ENCODE measurements around the gene SKI. TPM values are rescaled to one million over a fixed set of nuclear protein-coding genes. Genes with fewer than 3 reads are reported as not detected.

SKI gene
- total RNA-seq, 2 donors from 2014 or later, result 16.5 to 42.7 TPM

- H3K27ac Mint-ChIP-seq, result no peak overlapping the region
- no peaks in the 10 kb centered on the region for H3K9me3 Mint-ChIP-seq
- no peak for DNase-seq (ENCODE audit: low spot score)
- H3K36me3 Mint-ChIP-seq, result peaks cover 10% of the 10 kb centered on the region
- no peaks in the 10 kb centered on the region for H3K27me3 Mint-ChIP-seq
- H3K4me1 Mint-ChIP-seq (ENCODE audit: low read depth in 2 of 2), result peaks cover 0 to 11% of the 10 kb centered on the region in 2 donors
- no peak for ATAC-seq
- no peak overlapping the region for H3K4me3 Mint-ChIP-seq
Measured at GRCh38 chr1:2308844-2309243, 80.7 kb downstream of the SKI start.

- Mint-ChIP-seq H3K27ac (no peak overlapping the region), H3K27me3 (no peaks in the 10 kb centered on the region), H3K36me3 (peaks cover 10% of the 10 kb centered on the region), H3K4me1 (ENCODE audit: low read depth in 2 of 2) (peaks cover 0 to 4% of the 10 kb centered on the region in 2 donors), H3K4me3 (no peak overlapping the region), H3K9me3 (no peaks in the 10 kb centered on the region)
- DNase-seq (ENCODE audit: low spot score), result no peak
- ATAC-seq, result no peak
Measured at GRCh38 chr1:2310332-2311183, 82.4 kb downstream of the SKI start.

DNA sequence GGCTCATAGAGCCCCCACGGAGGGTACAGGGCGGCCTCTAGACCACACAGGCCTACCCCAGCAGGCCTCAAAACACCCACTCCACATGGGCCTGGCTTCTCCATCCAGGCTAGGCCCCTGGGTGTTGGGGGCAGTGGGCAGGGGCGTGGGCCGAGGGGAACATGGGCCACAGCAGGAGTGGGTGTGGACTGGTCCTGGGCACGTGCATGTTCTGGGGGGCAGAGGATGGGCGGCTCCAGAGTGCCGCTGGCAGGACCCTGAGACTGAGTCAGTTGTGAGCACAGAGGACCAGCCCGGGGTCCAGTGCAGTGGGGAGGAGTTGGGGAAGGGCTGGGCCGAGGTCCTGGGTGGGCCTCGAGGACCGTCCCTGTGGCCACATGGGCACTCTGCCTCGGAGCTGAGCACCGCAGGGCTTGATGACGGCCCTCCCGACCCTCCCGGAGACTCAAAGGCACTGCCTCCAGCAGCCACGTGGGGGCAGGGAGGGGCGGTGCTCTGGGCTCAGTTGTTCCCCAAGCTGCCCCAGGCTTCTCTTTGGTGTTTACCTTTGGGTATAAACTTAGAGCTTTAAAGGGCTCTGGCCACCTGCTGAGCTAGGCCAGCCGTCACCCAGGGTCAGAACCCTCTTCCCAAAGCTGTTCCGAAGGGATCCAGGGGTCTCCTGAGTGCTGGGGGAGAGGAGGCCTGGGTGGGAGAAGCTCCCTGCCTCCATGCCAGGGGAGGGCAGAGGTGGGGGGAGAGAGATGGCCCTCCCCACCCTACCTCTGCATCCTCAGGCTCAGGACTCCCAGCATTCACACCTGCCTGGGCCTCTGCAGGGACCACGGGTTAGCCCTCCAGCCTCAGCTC, 83.3 kb downstream of the SKI start:
- ATAC-seq, result peak in 1 of 2 donors; percentile 49
- H3K27me3 Mint-ChIP-seq, result no peaks in the 10 kb centered on the region
- no peaks in the 10 kb centered on the region for H3K9me3 Mint-ChIP-seq
- H3K27ac Mint-ChIP-seq, result no peak overlapping the region
- peaks cover 10% of the 10 kb centered on the region for H3K36me3 Mint-ChIP-seq
- no peak overlapping the region for H3K4me3 Mint-ChIP-seq
- DNase-seq (ENCODE audit: low spot score), result no peak
- peaks cover 0 to 2% of the 10 kb centered on the region in 2 donors for H3K4me1 Mint-ChIP-seq (ENCODE audit: low read depth in 2 of 2)

DNA sequence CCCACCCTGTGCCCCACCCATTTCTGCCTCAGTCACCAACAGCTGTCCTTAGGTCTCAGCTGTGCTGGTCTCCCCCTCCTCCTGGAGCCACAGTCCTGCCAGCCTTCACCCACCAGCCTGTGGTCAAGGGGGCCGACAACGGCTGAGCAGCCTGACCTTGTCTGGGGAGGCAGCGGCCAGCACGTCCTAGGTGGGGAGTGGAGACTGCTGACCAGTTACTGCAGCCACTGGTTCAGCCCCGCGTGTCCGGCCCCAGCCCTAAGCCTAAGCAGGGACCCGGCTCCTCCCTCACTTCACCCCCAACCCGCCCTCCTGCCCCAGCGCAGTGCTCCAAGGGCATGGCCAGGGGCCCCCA, 84.0 kb downstream of the SKI start:
- peaks cover 0 to 4% of the 10 kb centered on the region in 2 donors for H3K4me1 Mint-ChIP-seq (ENCODE audit: low read depth in 2 of 2)
- H3K27ac Mint-ChIP-seq, result no peak overlapping the region
- no peak for ATAC-seq
- peaks cover 10% of the 10 kb centered on the region for H3K36me3 Mint-ChIP-seq
- no peak overlapping the region for H3K4me3 Mint-ChIP-seq
- no peak for DNase-seq (ENCODE audit: low spot score)
- H3K27me3 Mint-ChIP-seq, result no peaks in the 10 kb centered on the region
- H3K9me3 Mint-ChIP-seq, result no peaks in the 10 kb centered on the region

DNA sequence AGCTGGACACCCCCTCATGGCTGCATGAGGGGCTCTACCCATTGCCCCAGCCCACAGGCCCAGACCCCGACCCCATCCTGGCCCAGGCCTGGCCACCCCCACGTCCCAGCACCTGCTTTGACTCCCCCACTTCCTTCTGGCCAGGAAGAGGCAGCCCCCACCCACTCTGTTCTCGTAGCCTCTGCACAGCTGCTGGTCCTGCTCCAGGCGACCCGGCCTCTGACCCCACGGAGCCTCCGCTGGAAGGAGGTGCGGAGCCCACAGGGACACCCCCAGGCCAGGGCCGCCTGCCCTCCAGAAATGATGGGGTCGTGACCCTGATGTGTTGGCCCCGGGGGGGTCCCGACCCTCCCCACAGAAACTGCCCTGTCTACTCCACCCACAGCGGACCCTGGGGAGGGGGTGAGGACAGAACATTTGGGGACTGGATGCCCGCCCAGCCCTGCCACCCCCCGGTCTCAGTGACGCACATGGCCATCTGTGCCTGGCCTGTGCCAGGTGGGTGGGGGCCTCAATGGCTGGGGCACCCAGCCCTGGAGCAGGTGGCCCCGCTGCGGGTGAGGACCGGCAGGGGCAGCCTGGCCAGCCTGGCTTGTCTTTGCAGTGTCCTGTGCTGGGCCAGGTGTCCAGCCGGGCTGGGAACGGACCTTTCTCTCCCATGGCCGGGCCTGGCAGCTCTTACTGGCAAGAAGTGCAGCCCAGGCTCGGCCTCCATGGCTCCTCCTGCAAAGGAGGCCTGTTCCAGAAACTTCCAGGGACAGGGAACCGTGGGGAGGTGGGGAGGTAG, 84.6 kb downstream of the SKI start:
- H3K4me3 Mint-ChIP-seq, result no peak overlapping the region
- H3K36me3 Mint-ChIP-seq, result peaks cover 7% of the 10 kb centered on the region
- H3K27ac Mint-ChIP-seq, result no peak overlapping the region
- DNase-seq (ENCODE audit: low spot score) (no peak), ATAC-seq (no peak)
- no peaks in the 10 kb centered on the region for H3K27me3 Mint-ChIP-seq
- no peaks in the 10 kb centered on the region for H3K9me3 Mint-ChIP-seq
- peaks cover 0 to 5% of the 10 kb centered on the region in 2 donors for H3K4me1 Mint-ChIP-seq (ENCODE audit: low read depth in 2 of 2)

DNA sequence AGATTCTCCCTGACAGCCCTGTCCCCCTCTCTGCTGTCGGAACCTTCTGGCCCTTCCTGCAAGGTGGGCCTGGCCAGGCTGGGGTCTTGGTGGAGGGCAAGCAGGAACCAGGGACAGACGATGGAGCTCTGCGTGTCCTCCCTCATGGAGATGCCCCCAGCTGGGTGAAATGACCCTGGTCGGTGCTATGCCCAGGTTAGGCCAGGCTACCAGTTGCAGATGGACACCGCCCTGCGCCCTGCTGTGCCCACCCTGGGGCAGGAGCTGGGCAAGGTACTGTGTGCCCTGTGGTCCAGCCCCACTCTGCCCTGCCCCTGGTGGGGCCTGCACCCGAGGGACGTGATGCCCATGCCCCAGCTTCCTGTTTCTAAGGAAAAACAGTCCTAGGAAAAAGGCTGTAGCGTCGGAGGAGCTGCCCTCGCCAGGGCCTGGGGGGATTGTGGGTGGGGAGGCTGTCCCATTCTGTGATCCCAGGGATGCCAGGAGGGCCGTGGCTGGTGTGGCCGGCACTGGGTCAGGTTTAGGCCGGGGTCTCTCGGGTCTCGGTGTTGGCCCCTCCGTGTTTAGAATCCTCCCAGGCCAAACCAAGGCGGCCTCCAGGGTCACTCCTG, 85.6 kb downstream of the SKI start:
- Mint-ChIP-seq H3K27ac (no peak overlapping the region), H3K4me1 (ENCODE audit: low read depth in 2 of 2) (peaks cover 0 to 5% of the 10 kb centered on the region in 2 donors), H3K9me3 (no peaks in the 10 kb centered on the region), H3K27me3 (no peaks in the 10 kb centered on the region), H3K4me3 (no peak overlapping the region), H3K36me3 (no peaks in the 10 kb centered on the region)
- DNase-seq (ENCODE audit: low spot score) (no peak), ATAC-seq (no peak)

DNA sequence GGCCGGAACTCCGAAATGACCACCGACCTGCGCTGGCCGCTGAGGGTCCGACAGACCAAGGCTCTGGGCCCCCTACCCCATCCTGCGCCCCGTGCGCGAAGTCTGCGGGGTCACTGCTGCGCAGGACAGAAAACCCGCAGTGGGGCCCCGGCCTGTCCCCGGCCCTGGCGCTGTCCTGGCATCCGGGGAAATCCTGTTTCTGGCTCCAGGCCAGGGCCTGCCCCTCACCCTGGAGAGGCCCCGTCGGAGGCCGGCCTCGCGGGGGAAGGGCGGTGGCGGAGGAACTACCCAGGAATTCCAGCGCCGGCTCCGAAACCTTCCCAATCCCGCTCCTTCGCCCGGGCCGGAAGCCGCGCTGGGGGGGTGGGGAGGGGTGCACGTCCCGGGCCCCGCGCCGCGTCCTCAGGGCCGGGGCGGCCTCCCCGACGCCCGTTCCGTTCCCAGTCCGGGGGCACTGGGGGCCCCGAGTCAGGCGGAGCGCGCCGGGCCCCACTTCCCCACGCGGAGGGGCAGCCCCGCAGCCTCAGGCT, 86.2 kb downstream of the SKI start:
- DNase-seq (ENCODE audit: low spot score) (no peak), ATAC-seq (peak in 1 of 2 donors; percentile 8)
- no peaks in the 10 kb centered on the region for H3K9me3 Mint-ChIP-seq
- H3K27ac Mint-ChIP-seq, result no peak overlapping the region
- no peak overlapping the region for H3K4me3 Mint-ChIP-seq
- no peaks in the 10 kb centered on the region for H3K27me3 Mint-ChIP-seq
- no peaks in the 10 kb centered on the region for H3K36me3 Mint-ChIP-seq
- peaks cover 0 to 5% of the 10 kb centered on the region in 2 donors for H3K4me1 Mint-ChIP-seq (ENCODE audit: low read depth in 2 of 2)

DNA sequence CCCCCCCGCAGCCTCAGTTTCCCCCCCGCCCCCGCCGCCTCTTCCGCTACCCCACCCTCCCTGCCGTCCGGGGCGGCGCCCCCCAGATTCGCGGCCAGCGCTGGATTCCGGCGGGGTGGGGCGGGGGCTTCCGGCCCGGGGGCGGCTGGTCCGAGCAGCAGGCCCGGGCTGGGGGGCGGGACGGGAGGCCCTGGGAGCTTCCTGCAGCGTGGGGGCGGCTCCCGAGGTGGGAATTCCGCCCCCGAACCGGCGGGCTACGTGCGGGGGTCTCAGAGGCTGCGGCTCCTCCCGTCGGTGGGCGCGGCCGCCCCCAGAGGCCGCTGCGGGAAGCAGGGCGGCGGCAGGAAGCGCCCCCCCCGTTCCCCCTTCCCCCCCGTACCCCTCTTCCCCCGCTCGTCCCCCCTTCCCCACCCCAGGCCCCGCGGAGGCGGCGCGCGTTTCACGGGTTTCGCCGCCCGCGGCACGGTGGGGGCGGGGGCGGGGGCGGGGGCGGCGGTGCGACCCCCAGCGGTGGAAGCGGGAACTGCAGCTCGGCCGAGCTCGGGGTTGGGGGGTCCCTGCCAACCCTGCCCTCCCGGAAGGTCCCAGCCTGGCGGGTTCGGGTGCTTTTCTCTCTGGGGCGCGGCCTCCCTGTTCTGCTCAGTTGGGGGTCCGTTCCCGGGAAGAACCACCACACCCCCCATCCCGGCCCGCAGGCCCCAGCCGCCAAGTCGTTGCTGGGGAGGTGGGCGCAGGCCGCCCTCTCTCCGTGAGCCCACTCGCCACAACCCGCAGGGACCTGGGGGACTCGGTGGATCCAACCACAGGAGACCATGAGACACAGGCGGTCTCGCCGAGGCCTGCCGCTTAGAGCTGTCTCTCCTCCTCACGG, 86.9 kb downstream of the SKI start:
- peak overlapping the region in 1 of 2 donors; percentile 59 for H3K27ac Mint-ChIP-seq
- H3K4me1 Mint-ChIP-seq (ENCODE audit: low read depth in 2 of 2), result peaks cover 0 to 5% of the 10 kb centered on the region in 2 donors
- H3K4me3 Mint-ChIP-seq, result peak overlapping the region; percentile 17
- H3K9me3 Mint-ChIP-seq, result no peaks in the 10 kb centered on the region
- H3K36me3 Mint-ChIP-seq, result no peaks in the 10 kb centered on the region
- ATAC-seq, result peak; percentile 62 to 65
- no peaks in the 10 kb centered on the region for H3K27me3 Mint-ChIP-seq
- no peak for DNase-seq (ENCODE audit: low spot score)

DNA sequence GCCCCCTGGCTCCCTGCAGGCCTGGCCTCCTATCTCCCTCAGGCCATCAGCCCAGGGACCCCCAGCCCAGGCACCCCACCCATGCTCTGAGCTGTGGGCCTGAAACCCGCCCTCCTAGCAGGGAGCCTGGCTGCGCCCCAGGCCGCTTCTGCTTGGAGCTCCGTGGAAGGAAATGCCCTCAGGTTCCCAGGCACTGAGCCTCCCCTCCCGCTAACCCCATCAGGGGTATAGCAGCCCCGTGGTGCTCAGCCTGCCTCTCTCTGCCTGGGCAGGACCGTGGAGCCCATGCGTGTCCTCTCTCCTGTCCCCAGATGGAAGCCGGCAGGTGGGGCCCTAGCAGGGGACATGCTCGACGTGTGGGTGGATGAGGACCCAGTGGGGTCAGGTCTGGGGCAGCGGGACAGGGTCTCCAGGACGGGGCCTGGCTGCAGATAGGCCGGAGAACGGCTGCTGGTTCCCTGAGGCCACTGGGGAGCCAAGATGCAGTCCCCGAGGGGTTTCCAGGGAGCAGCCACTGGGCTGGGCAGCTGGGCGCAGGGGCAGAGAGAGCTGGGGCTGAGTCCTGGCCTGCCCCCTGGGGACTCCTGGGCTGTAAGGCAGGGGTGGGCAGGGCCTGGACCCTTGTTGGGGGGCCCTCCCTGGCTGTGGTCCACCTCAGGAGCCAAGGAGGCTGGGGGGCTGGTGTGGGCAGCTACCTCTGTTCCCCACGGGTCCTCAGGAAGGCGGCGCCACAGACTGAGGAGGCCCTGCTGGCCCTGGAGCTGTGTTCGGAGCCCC, 87.7 kb downstream of the SKI start:
- H3K4me1 Mint-ChIP-seq (ENCODE audit: low read depth in 2 of 2), result peaks cover 0 to 5% of the 10 kb centered on the region in 2 donors
- peak overlapping the region; percentile 17 for H3K4me3 Mint-ChIP-seq
- H3K36me3 Mint-ChIP-seq, result no peaks in the 10 kb centered on the region
- H3K9me3 Mint-ChIP-seq, result no peaks in the 10 kb centered on the region
- H3K27ac Mint-ChIP-seq, result peak overlapping the region in 1 of 2 donors; percentile 59
- ATAC-seq (no peak), DNase-seq (ENCODE audit: low spot score) (no peak)
- H3K27me3 Mint-ChIP-seq, result no peaks in the 10 kb centered on the region

DNA sequence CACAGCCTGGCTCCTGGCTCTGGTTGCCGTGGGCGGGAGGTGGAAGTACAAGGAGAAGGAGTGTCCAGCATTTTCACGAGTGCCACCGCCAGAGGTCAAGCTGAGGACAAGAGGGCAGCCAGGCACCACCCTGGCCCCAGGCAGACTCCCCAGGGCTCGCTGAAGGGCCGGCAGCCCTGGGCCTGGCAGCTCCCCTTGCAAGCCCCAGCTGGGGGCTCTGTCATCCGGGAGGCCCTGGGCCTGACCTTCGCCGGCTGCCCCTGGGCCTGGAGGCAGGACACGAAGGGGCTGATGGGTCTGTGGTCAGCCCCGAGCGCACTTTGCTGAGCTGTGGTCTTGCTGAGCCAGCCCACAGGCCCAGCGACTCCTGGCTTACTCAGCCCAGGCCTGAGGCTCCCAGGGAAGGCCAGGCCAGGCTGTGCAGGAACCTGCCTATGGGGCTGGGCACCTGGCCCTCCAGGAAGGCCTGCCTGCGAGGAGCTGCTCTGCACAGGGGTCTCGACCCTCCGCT, 88.4 kb downstream of the SKI start:
- ATAC-seq, result no peak
- no peak for DNase-seq (ENCODE audit: low spot score)
- Mint-ChIP-seq H3K9me3 (no peaks in the 10 kb centered on the region), H3K4me1 (ENCODE audit: low read depth in 2 of 2) (peaks cover 0 to 5% of the 10 kb centered on the region in 2 donors), H3K27me3 (no peaks in the 10 kb centered on the region), H3K27ac (peak overlapping the region in 1 of 2 donors; percentile 49), H3K36me3 (no peaks in the 10 kb centered on the region), H3K4me3 (no peak overlapping the region)

- no peaks in the 10 kb centered on the region for H3K27me3 Mint-ChIP-seq
- peak overlapping the region in 1 of 2 donors; percentile 49 for H3K27ac Mint-ChIP-seq
- peaks cover 0 to 5% of the 10 kb centered on the region in 2 donors for H3K4me1 Mint-ChIP-seq (ENCODE audit: low read depth in 2 of 2)
- peak overlapping the region; percentile 59 for H3K4me3 Mint-ChIP-seq
- DNase-seq (ENCODE audit: low spot score) (no peak), ATAC-seq (no peak)
- H3K9me3 Mint-ChIP-seq, result no peaks in the 10 kb centered on the region
- no peaks in the 10 kb centered on the region for H3K36me3 Mint-ChIP-seq
Measured at GRCh38 chr1:2317230-2318065, 89.3 kb downstream of the SKI start.

Measured in natural killer cell treated with Interleukin-12 subunit alpha and Interleukin-12 subunit beta and Interleukin-15 and Interleukin-18, amount 100 ng/mL, for 72 hours (primary cell).